Measurements from ENCODE around the gene SDF2.
"Not testable (repeated sequence)": the region's sequence is repeated elsewhere in the genome, so short reads cannot be mapped to it uniquely, and the experiment has no call there.

GRCh38 chr17:28658342-28658741, 3.4 kb downstream of the SDF2 start:
- TF ChIP-seq, protein P1, sequence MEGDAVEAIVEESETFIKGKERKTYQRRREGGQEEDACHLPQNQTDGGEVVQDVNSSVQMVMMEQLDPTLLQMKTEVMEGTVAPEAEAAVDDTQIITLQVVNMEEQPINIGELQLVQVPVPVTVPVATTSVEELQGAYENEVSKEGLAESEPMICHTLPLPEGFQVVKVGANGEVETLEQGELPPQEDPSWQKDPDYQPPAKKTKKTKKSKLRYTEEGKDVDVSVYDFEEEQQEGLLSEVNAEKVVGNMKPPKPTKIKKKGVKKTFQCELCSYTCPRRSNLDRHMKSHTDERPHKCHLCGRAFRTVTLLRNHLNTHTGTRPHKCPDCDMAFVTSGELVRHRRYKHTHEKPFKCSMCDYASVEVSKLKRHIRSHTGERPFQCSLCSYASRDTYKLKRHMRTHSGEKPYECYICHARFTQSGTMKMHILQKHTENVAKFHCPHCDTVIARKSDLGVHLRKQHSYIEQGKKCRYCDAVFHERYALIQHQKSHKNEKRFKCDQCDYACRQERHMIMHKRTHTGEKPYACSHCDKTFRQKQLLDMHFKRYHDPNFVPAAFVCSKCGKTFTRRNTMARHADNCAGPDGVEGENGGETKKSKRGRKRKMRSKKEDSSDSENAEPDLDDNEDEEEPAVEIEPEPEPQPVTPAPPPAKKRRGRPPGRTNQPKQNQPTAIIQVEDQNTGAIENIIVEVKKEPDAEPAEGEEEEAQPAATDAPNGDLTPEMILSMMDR (IDR thresholded peaks at IDR 0.05): not testable (repeated sequence)
- not testable (repeated sequence) for TF ChIP-seq POLR2A (IDR thresholded peaks at IDR 0.05)
